Left kidney (tissue), 2 donors: ENCODE measurements around the gene RAI1. TPM values are rescaled to one million over a fixed set of nuclear protein-coding genes. Genes with fewer than 3 reads are reported as not detected.

Experiments used
- DNase-seq: peaks from one replicate; pipeline ENCODE4 v3.0.0-alpha.2; 2013
- polyA plus RNA-seq: library from polyadenylated mRNA; unstranded; fragments of 120-200 nt; gene quantifications from one replicate; pipeline ENCODE4 v1.2.1, GENCODE V29; 2013; ENCODE audit not compliant: insufficient read length

The RAI1 gene
- polyA plus RNA-seq, 1 donor, result 25.9 TPM

DNA sequence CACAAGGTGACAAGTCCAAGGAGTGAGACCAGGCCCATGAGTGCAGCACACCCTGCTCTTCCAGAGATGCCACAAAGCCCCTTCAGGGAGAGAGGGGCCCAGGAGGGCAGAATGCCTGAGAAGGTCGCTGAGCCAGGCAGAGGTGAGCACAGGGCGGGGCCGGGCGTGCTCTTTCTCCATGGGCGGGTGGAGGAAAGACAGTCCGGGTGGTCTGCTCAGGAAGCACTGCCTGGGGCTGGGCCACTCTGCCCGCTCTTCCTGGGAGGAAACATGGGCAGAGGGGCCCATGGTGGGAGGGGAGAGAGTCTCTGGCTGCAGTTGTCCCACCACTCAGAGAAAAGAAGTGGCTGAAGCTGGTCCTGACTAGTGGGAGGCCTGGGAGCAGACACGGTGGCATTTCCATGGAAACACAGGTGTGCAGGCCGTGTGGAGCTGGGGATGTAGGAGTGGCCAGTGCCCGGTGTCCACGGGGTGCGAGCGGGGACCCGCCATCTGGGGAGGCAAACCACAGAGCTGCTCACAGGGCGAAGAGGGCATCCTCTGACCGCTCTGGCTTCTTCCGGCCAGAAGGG, 165.9 kb downstream of the RAI1 start:
- DNase-seq, result no peak

DNA sequence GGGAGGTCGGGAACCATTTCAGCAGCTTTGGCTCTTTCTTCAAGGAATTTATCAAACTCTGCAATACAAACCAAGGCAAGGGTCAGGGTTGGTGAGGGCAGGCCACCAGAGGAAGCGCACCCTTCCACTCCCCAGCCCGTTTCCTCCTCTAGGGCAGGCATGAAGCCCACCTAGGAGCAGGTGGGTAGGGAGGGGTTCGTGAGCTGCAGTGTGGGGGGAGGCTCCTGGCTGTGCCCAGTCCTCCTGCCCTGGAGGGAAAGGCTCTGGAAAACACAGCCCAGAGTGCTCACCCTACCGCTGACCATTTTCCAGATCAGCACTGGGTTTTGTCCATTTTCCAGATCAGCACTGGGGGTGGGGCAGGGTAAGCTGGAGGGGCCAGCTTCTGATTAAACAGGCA, 166.5 kb downstream of the RAI1 start:
- DNase-seq, result no peak

DNA sequence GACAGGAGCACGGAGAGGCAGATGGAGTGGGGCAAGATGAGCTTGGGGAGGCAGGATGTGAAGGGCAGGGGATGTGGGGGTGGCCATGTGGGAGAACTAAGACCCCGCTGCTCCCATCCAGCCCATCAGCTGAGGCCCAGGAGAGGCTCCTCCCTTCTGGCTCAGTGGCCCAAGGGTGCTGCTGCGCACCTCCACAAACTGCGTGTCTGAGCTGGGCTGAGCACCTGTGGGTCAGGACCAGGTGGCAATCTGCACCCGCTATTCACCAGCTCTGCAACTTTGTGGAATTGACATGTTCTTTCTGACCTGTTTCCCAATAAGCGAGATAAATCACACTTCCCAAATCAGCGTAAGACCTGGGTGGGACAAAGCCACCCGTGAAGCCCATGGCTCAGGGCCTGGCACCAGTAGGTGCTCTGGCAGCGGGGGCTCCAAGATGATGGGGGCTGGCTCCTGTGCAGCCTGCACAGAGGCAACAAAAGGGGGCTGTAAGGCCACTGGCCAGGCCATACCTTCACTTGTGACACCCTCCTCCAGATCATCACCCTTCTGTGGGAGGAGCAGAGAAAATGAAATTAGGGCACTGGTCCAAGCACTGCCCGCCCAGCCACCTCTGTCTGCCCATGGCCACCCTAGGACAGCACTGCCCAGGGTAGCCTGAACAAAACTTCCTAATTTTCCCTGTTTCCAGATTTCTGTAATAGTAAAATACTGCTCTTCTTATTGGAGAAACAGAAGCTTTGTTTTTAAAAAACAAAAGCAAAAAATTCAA, 167.2 kb downstream of the RAI1 start:
- no peak for DNase-seq

DNA sequence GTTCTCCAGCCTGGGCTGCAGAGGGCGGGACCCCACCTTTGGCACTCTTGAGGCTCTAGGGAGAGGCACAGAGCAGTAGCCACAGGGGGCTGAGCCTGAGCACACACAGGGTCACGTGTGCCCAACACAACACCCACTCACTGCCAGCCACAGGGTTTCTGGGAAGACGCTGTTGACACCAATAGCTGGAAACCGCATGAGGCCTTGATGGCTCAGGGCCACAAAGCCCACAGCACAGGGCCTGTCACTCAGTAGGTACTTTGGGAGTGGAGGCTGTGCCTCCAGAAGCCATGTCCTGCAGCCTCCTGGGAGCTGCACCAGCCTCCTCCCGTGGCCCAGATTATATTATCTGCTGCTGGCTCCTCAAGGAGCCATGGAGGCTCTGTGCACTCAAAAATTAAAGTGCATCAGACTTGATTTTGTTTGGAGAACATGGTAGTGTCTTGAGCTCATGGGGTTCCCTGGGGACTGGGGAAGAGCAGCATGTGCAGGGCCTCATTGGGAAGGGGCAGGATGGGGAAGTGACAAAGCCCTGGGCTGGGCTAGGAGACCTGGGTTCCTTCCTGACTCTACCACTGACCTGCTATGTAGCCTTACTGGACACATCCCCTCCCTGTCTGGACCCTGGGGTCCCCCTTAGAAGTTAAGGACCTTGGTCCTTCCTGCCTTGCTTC, 168.0 kb downstream of the RAI1 start:
- DNase-seq, result no peak

DNA sequence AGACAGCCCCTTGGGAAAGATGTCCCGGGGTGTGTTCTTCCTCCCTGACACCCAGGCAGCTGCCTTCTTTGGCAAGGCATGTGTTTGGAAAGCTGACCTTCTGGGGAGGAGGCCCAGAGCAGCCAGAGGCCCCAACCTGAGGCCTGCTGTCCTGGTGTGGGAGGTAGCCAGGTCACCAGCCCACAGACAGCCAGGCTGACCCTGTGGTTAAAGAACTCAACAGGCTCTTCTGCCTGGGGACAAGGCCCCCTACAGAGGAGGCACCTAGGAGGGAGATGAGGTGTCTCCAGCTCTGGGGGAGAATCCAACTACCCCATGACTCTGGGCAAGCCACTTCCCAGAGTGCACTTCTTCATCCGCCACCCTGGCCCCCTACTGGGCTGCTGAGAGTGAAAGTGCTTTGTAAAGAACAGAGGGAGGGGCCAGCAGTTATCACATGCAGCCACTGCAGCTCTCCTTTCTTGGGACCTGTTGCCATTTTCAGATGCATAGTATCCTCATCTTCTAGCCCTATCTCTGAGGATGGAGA, 168.7 kb downstream of the RAI1 start:
- DNase-seq, result no peak

- no peak for DNase-seq
Observed at GRCh38 chr17:17851103-17852002, 170.1 kb downstream of the RAI1 start.

DNA sequence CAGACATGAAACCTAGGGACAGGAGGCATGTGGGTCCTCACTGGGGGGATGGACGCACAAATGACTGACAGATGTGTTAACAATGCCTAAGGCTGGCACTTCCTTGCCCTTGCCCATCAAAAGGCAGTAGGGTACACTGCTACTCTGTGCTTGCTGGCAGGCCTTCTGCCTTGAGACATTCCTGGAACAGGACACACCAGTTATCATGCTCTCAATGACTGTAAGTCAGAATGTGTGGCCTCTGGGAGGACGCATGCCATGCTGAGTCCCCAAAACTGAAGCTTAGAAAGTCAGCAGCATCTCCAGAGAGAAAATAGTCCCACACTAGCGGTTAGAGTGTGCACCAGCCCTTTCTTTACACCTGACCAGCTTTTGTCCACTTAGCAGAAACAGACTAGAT, 171.7 kb downstream of the RAI1 start:
- no peak for DNase-seq

DNA sequence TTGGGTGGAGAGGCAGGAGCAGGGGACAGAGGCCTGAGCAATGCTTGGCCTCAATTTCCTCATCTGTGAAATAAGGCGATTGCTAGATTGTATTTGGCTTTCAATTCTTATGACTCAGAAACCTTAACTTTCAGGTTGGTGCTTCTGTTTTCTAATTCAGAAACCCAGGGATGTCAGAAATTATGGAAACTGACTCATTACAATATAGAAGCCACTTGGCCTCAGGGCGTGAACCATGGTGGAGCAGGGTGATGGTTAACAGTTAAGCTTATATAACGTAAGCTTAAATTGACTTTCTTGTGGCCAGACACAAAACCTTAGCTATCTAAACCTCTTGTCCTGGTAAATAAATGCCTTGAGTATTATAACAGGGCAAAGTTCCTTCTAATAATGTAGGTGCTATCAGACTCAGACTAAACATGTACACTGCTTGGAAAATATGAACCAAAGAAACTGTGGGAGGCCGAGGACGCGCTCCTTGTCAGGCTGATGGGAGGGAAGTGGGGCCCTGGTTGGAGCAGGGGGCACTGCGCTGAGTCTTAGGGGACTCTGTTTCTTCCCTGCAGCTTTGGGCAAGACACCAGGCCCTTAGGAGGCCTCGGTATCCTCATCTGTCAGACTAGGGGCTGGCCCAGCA, 172.7 kb downstream of the RAI1 start:
- no peak for DNase-seq

DNA sequence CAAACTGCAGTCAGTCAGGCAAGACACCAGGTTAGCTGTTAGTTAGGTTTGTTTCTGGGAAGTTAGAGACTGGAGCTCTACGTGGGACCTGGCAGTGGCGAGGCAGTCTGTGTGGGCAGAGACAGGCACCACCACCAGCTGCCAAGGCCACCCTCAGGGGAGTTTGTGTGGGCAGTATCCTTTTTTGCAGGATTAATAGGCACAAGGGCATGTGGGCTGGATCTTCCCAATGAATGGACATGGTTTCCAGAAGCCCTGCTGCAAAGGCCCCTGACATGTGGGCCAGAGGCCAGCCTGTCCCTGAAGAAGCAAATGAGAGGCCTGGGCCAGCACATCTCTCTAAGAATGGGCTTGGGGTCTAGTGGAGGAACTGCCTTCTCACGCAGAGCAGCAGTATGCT, 174.7 kb downstream of the RAI1 start:
- no peak for DNase-seq

- DNase-seq, result no peak
Observed at GRCh38 chr17:17856386-17856785, 175.1 kb downstream of the RAI1 start.

DNA sequence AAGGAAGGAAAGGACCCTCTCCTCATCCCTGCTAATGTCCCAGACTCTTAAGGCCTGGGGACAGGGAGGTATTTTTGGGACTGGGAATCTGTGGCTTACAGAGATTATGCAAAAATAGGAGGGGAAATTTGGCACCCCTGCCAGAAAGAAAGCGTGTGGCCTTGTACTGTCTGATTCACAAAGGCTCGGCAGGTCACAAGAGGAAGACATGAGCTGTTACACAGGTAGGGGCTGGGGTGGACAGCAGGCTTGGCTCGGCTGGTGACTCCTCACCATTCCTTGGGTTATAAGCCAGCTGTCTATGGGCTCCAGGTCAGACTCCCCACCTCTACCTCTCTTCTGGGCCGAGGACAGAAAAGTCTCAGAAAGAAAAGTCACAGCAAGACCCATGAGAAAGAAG, 176.2 kb downstream of the RAI1 start:
- DNase-seq, result no peak

DNA sequence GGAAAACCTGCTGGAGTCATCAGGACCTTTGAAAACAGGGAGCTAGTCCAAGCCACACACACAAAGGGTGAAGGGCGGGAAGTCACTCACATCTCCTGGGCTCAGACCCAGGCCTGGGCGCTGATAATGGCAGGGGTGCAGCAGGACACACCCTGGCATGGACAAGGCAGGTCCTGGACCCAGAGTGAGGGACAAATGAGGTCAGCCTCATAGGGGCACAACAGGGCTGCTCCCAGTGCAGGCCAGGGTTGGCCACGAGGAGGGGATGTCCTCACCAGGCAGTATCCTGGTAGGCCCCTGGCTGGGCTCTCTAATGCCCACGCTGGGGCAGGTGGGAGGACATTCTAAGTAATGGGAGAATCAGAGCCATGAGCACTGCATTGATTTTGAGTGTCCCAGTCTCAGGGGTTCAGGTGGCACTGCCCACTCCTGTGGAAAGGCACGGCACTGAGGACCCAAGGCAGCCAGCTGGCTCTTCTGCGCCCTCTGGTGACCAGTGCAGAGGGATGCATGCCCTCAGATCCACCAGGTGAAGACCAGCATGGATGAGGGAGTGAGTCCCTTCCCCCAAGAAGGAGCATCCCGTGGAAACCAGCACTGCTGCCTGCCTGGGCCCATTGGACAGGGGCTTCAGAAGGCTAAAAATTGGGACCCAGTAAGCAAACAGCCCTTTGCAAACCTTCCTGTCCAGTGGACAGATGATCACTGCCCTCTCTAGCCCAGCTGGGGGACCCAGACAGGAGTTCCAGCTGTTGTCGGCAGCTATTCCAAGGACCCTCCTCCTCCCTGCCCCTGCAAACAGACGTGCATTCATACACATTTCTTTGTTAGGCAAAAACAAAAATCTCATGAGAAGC, 178.9 kb downstream of the RAI1 start:
- DNase-seq, result no peak

DNA sequence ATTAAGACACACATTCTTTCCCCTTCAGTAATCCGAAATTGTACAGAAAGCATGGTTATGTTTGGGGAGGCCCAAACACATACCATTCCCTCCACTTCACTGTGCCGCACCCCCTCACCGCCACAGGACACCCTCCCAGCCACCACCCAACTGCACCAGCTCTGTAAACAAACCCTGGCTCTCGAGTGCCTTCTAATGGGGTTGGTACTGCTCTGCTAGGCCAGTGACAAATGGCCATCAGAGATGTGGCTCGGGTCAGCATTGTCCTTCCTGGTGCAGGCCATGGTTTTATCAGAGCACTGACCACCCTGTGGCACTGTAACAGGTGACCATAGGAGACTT, 179.5 kb downstream of the RAI1 start:
- DNase-seq, result no peak

Other genes with a start within 250 kb of the RAI1 start
- gene MED9, start 204.5 kb upstream of the RAI1 start, polyA plus RNA-seq, result 19.1 TPM
- 0.73 TPM for gene RASD1, start 185.1 kb upstream of the RAI1 start, polyA plus RNA-seq
- 28.1 TPM for gene PEMT, start 89.8 kb upstream of the RAI1 start, polyA plus RNA-seq
- gene SREBF1, start 155.5 kb downstream of the RAI1 start, polyA plus RNA-seq, result 37.7 TPM